HL-60 (cell line): Measurements from ENCODE around the gene CIROP.

Experiments used
- POLR2AphosphoS5 ChIP-seq: IDR thresholded peaks from 2 replicates; pipeline ENCODE4 v1.6.1; 2012; ENCODE audit warnings: low read depth
- TF ChIP-seq, protein P1 (sequence below): IDR thresholded peaks from one replicate; pipeline ENCODE4 v1.5.1; 2011; ENCODE audit warnings: low read length, control low read depth, inconsistent platforms; ENCODE audit not compliant: insufficient read depth

GRCh38 chr14:23070262-23071129 is 34.3 kb downstream of the CIROP start:
- TF ChIP-seq, protein P1, sequence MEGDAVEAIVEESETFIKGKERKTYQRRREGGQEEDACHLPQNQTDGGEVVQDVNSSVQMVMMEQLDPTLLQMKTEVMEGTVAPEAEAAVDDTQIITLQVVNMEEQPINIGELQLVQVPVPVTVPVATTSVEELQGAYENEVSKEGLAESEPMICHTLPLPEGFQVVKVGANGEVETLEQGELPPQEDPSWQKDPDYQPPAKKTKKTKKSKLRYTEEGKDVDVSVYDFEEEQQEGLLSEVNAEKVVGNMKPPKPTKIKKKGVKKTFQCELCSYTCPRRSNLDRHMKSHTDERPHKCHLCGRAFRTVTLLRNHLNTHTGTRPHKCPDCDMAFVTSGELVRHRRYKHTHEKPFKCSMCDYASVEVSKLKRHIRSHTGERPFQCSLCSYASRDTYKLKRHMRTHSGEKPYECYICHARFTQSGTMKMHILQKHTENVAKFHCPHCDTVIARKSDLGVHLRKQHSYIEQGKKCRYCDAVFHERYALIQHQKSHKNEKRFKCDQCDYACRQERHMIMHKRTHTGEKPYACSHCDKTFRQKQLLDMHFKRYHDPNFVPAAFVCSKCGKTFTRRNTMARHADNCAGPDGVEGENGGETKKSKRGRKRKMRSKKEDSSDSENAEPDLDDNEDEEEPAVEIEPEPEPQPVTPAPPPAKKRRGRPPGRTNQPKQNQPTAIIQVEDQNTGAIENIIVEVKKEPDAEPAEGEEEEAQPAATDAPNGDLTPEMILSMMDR = no peak
- no peak; the same call in 1 of the 2 replicates for TF ChIP-seq POLR2AphosphoS5
